ENCODE measurements around the gene ABO. TPM values are rescaled to one million over a fixed set of nuclear protein-coding genes. Genes with fewer than 3 reads are reported as not detected.

The ABO gene
- total RNA-seq, 6 donors from 2014 or later = 7.6 to 84.9 (median 35.4) TPM

- H3K4me3 ChIP-seq = no peak overlapping the region
- TF ChIP-seq POLR2A (IDR thresholded peaks at IDR 0.05) (no peak), POLR2AphosphoS5 (IDR thresholded peaks at IDR 0.05) (no peak), EP300 (IDR thresholded peaks at IDR 0.05) (no peak), CTCF (IDR thresholded peaks at IDR 0.05) (no peak)
- H3K27me3 ChIP-seq = no peaks in the 10 kb centered on the region
- ATAC-seq (ENCODE audit: low FRiP score in 2 of 2) = no peak
- H3K9me3 ChIP-seq = no peaks in the 10 kb centered on the region
- peak; percentile 33 to 38 for DNase-seq
- H3K4me1 ChIP-seq = peaks cover 0 to 24% (median 10%) of the 10 kb centered on the region in 4 donors
- H3K36me3 ChIP-seq = no peaks in the 10 kb centered on the region
- peak overlapping the region in 2 of 4 donors; percentile 17 to 39 for H3K27ac ChIP-seq
- WGBS, 2 donors = 74 to 85% methylated on average over 21 of the region's 21 CpGs
These were observed 16.7 kb downstream of the ABO start for GRCh38 chr9:133258061-133259015.

- peaks cover 8 to 31% (median 15%) of the 10 kb centered on the region in 4 donors for H3K4me1 ChIP-seq
- H3K9me3 ChIP-seq = no peaks in the 10 kb centered on the region
- H3K27ac ChIP-seq = peak overlapping the region in 2 of 4 donors; percentile 17 to 49
- TF ChIP-seq POLR2A (IDR thresholded peaks at IDR 0.05) (no peak), CTCF (IDR thresholded peaks at IDR 0.05) (peak in 2 of 6 experiments; percentile 8 to 11), POLR2AphosphoS5 (IDR thresholded peaks at IDR 0.05) (peak; percentile 46 to 56)
- no peaks in the 10 kb centered on the region for H3K27me3 ChIP-seq
- ATAC-seq (ENCODE audit: low FRiP score in 2 of 2) (no peak), DNase-seq (peak; percentile 41 to 80)
- no peaks in the 10 kb centered on the region for H3K36me3 ChIP-seq
- WGBS, 2 donors = 53 to 59% methylated on average over 12 to 13 of the region's 13 CpGs
- H3K4me3 ChIP-seq = no peak overlapping the region
These were observed 17.5 kb downstream of the ABO start for GRCh38 chr9:133257465-133257956.

GRCh38 chr9:133256686-133257091, 18.3 kb downstream of the ABO start:
- ATAC-seq (ENCODE audit: low FRiP score in 2 of 2) (no peak), DNase-seq (peak; percentile 26 to 79)
- TF ChIP-seq POLR2A (IDR thresholded peaks at IDR 0.05) = no peak
- TF ChIP-seq EP300 (IDR thresholded peaks at IDR 0.05) = no peak
- TF ChIP-seq POLR2AphosphoS5 (IDR thresholded peaks at IDR 0.05) = no peak
- TF ChIP-seq CTCF (IDR thresholded peaks at IDR 0.05) = no peak
- peak overlapping the region in 2 of 4 donors; percentile 17 to 49 for H3K27ac ChIP-seq
- no peaks in the 10 kb centered on the region for H3K36me3 ChIP-seq
- no peak overlapping the region for H3K4me3 ChIP-seq
- no peaks in the 10 kb centered on the region for H3K9me3 ChIP-seq
- H3K4me1 ChIP-seq = peaks cover 9 to 40% (median 19%) of the 10 kb centered on the region in 4 donors
- WGBS, 2 donors = 72 to 82% methylated on average over 9 to 10 of the region's 10 CpGs
- no peaks in the 10 kb centered on the region for H3K27me3 ChIP-seq

- no peak for TF ChIP-seq POLR2AphosphoS5 (IDR thresholded peaks at IDR 0.05)
- no peak for TF ChIP-seq POLR2A (IDR thresholded peaks at IDR 0.05)
- no peak for TF ChIP-seq EP300 (IDR thresholded peaks at IDR 0.05)
- no peak for TF ChIP-seq CTCF (IDR thresholded peaks at IDR 0.05)
- Histone ChIP-seq H3K27me3 (no peaks in the 10 kb centered on the region), H3K4me1 (peaks cover 9 to 42% (median 20%) of the 10 kb centered on the region in 4 donors), H3K9me3 (no peaks in the 10 kb centered on the region), H3K36me3 (no peaks in the 10 kb centered on the region), H3K4me3 (no peak overlapping the region), H3K27ac (peak overlapping the region in 1 of 4 donors; percentile 49)
- WGBS, 2 donors = 92 to 97% methylated on average over 20 of the region's 30 CpGs
- no peak for ATAC-seq (ENCODE audit: low FRiP score in 2 of 2)
- peak in 1 of 2 donors; percentile 81 for DNase-seq
These were observed 18.9 kb downstream of the ABO start for GRCh38 chr9:133256136-133256461.
